Stimulated activated CD8-positive, alpha-beta memory T cell treated with anti-CD3 and anti-CD28 coated beads, Interleukin-15, amount 100 ng/mL, for 1 hour (primary cell): ENCODE measurements around the gene LARP6.
"Not testable (repeated sequence)": the region's sequence is repeated elsewhere in the genome, so short reads cannot be mapped to it uniquely, and the experiment has no call there.

Experiments
- DNase-seq: peaks from one replicate; pipeline ENCODE4 v3.0.0-alpha.2; 2020; ENCODE audit warnings: low read depth

LARP6 gene

GRCh38 chr15:70858614-70859321 is 4.8 kb upstream of the LARP6 start:
- not testable (repeated sequence) for DNase-seq

- no peak for DNase-seq
These were observed 3.8 kb upstream of the LARP6 start for GRCh38 chr15:70857562-70858285.

GRCh38 chr15:70856884-70857561 is 3.1 kb upstream of the LARP6 start:
- no peak for DNase-seq

DNA sequence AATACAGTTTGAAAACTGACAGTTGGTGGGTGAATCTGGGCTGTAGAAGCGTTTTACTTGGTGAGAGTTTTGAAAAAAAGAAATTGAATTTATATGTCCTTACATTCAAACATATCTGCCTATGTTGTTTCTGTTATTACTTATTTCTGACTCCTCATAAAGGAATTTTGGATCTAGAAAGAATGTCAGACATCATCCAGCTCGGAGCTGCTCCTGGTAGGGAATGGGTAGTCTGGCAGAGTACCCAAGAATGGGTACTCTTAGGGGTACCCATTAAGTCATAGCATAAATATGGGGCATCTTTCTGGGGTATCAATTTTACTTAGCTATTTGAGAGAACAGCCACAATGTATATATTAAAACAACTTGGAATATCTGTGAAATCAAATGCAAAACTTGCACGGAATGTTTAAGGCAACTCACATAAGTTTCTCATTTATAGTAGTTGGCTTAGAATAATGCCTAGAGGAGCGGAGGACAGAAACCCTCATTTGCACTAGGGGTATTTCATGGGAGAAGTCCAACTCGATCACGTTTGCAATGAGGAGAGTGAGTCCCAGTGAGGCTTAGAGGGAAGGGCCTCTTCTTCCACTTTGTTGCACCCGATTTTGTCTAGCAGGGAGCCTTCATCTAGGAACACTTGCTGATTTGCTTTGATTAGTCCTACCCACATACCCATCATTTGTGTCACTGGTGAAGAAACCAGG is 2.4 kb upstream of the LARP6 start:
- no peak for DNase-seq

GRCh38 chr15:70855764-70856163 is 1.8 kb upstream of the LARP6 start:
- no peak for DNase-seq

DNA sequence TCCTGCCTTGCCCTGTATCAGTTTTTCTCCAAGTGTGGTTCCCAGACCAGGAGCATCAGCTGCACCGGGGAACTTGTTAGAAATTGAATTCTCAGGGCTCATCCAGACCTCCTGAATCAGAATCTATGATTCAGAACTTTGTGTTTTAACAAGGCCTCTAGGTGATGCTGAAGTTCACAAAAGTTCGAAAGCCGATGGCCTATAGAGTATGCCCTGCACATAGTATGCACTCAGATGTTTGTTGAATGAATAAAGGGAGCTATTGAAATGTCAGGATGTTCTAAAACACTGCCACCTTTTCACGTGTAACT is 664 bp upstream of the LARP6 start:
- DNase-seq, result no peak

DNA sequence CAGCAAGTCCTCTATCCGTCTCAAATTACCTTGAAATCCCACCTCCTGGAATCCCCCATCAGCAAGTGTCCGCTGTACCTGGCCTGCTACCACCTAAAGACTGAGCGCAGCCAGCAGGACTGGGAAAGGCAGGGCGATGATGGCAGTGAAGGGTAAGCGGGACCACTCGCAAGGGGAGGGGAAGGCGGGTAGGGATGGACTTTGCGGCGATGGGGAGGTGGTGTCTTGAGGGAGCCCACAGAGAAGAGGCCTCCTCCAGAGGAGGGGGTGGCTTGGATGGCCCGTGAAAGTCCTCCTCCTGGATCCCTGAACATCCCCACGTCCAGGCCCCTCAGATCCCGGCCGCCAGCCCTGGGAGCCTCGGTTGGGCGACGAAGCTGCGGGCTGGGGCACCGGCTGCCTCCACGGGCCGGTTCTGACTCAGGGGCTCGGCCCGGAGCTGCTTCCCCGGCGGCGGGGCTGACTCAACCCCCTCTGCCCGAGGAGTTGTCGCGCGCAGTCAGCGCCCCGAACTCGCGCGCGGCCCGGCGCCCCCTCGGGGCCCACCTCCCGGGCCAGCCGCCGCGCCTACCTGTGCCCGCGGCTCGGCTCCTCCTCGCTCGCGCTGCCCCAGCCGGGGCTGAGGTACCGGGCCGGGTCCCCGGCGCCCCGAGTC is 512 bp downstream of the LARP6 start:
- no peak for DNase-seq

- no peak for DNase-seq
These were observed 1.2 kb downstream of the LARP6 start for GRCh38 chr15:70852501-70853317.

- DNase-seq, result no peak
These were observed 2.1 kb downstream of the LARP6 start for GRCh38 chr15:70851889-70852288.

GRCh38 chr15:70845602-70846360 is 8.2 kb downstream of the LARP6 start:
- no peak for DNase-seq

DNA sequence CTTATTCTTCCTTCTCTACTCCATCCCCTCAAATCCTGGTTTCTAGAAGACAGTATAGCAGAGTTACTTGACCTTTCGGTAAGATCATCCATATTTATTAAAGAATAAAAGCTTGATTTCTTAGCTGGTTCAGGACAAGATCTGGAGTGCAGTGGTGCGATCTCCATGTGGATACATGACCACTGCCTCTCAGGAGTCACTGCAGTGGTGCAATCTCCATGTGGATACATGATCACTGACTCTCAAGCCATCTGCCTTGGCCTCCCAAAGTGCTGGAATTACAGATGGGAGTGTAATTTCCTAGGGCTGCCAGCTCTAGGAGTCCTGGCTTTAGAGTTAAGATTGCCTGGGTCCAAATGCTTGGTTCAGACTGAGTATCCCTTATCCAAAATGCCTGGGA is 16.5 kb downstream of the LARP6 start:
- DNase-seq, result no peak

GRCh38 chr15:70835841-70836240 is 18.1 kb downstream of the LARP6 start:
- no peak for DNase-seq

DNA sequence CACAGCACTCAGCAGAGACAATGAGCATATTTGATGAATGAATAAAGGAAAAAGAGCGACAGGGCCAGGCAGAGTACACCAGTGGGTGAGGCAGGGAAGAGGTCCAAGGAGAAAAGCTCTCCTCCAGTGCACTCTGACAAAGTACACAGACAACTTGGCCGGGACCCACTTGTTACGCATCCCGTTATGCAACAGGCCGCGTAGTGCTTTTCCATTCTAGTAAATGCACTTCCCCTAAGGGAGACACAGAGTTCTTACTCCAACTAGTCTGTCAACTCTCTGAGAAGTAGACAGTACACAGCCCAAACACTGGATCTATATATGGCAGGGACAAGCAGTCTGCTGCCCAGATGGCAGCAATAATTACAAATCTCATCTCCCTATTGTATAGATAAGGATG is 18.5 kb downstream of the LARP6 start:
- DNase-seq, result no peak

GRCh38 chr15:70834999-70835398 is 19.0 kb downstream of the LARP6 start:
- no peak for DNase-seq

- no peak for DNase-seq
These were observed 19.8 kb downstream of the LARP6 start for GRCh38 chr15:70833861-70834765.

- DNase-seq, result no peak
These were observed 20.5 kb downstream of the LARP6 start for GRCh38 chr15:70833422-70833821.

GRCh38 chr15:70832176-70832575 is 21.8 kb downstream of the LARP6 start:
- DNase-seq, result no peak

DNA sequence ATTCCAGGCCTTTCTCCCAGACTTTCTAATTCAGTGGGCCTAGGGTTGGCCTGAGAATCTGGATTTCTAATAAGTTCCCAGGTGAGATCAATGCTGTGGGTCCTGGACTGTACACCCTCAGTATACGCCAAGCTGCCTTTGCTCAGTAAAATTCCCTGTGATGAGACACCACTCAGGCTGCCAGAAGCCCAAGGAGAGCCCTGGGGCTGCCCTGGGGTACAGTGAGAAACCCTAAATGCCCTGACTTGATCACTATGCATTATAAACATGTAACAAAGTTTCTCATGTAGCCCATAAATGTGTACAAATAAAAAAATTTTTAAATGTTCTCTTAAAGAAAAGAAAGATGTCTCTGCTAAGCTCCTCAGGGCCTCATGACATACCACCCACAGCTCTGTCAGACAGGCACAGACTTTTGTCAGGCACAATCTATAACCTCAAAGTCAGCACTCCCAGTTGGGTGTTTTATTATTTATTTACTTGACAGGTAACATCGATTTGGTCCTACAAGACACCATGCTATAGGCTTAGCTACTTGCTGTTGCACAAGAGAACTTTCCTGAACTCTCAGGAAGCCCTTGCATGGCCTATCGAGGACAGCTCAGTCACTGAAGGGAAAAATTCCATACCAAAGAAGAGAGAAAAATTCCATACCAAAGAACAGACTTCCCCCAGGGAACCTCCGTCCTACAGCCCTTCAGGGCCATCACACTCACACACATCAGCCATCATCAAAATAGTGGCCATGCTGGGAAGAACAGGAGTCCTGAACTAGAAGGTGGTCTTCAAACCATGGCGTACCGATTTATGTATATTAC is 22.7 kb downstream of the LARP6 start:
- no peak for DNase-seq

- no peak for DNase-seq
These were observed 23.3 kb downstream of the LARP6 start for GRCh38 chr15:70830615-70831014.
